NCI-H345 (cell line): ENCODE results near the gene SFMBT1.

ENCODE experiments used
- DNase-seq: peaks from one replicate; lab custom pipeline; 2025; lab: John Stamatoyannopoulos, UW

SFMBT1 gene, protein sequence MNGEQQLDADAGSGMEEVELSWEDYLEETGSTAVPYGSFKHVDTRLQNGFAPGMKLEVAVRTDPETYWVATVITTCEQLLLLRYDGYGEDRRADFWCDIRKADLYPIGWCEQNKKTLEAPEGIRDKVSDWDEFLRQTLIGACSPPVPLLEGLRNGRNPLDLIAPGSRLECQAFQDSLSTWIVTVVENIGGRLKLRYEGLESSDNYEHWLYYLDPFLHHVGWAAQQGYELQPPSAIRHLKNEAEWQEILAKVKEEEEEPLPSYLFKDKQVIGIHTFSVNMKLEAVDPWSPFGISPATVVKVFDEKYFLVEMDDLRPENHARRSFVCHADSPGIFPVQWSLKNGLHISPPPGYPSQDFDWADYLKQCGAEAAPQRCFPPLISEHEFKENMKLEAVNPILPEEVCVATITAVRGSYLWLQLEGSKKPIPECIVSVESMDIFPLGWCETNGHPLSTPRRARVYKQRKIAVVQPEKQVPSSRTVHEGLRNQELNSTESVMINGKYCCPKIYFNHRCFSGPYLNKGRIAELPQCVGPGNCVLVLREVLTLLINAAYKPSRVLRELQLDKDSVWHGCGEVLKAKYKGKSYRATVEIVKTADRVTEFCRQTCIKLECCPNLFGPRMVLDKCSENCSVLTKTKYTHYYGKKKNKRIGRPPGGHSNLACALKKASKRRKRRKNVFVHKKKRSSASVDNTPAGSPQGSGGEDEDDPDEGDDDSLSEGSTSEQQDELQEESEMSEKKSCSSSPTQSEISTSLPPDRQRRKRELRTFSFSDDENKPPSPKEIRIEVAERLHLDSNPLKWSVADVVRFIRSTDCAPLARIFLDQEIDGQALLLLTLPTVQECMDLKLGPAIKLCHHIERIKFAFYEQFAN

DNA sequence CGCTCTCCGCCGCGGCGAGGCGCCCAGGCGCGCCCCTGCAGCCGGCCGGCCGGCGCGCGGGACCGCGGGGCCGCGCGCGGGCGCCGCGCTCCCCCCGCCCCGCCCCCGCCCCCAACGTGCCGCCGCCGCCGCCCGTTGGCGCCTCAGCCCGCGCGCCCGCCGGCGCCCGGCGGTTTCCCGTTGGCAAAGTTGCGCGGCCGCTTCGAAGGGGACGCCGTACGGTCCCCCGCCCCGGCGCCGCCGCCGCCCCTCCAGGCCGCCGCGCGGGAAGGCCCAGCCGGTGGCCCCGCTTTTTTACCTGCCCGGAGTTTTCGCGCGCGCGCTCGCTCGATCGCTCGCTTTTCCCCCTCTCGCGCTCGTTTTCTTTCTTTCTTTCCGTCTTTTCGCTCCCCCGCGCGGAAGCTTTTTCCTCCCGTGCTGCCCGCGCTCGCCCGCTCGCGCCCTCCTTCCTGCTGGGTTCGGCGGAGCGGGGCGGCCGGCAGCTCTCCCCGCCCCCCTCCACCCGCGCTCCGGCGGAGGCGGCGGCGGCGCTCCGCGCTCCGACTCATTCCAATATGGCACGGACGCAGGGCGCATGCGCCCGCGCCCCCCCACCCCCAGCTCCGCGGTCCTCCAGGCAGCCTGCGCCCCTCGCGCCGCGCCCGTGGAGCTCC, at the start of gene SFMBT1:
Gene SFMBT1, minus strand, starts transcription at position 556 of the 653 bp plus-strand sequence. CDS start 76,945 bp downstream, outside the sequence.
- peak; percentile 74 for DNase-seq

DNA sequence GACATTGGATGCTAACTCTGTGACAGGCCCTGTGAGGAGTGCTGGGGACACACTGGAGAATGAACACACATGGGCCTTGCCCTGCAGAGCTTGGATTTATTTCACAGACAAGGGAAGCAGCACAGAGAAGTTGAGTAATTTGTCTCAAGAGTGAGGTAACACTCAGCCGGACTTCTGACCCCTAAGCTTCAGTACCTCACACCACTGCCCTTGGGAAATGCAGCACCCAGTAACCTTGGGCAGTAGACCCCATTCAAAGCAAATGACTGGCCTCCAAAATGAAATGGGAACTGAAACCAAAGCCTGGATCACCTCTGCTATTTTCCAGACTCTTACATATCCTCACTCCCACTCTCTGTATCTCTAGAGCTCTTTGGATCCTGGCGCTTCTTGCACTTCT, 47.1 kb upstream of the SFMBT1 start:
- no peak for DNase-seq

DNA sequence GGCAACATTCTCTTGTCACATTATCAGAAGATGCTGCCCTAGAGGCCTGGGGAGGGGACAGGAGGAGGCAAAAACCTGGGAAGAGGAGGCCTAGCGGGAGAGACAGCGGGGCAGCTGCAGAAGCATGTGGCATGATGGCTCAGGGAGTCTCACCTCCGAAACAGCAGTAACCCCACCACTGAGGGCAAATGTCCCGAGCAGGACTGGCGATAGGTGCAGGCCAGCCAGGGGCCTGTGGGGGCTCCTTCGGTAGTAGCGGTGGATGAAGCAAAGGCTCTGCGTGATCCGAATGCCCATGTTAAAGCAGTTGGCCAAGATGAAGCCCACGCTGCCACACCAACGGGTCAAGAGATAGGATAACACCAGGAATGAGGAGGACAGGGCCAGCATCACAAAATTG, 46.3 kb upstream of the SFMBT1 start:
- DNase-seq, result no peak

DNA sequence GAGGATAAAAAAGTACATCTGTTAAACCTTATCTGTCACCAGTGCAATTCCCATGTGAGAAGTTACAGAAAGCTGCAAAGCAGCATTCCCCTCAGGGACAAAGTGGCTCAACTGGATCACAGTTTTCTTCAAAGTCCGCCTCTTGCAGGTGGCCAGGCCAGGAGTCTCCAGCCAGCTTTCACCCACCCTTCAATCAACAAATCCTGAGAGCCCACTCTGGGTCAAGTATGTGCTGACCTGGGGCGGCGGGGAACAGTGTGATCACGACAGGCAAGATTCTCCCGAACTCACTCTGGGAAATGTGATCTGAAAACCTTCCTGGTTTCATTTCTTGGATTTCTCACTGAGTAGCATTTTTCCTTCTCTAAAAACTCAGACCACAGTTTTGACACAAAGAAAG, 45.1 kb upstream of the SFMBT1 start:
- DNase-seq, result no peak

DNA sequence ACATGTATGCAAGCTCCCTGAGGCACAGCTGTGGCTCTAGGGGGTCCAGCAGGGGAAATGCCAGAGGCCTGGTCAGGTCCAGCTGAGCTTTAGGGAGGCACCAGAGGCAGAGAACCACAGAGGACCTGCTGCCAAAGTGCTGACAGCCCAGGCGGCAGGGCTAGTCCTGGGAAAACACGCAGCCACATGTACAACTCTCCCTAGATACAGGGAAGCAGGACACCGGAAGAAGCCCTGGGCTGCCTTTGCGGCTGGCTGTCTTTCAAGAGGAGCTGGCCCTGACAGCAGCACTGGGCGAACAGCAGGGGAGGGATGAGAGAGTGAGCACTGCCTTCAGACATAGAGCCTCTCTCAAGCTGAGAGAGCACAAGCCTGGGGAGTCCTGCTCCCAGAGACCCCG, 43.6 kb upstream of the SFMBT1 start:
- DNase-seq, result no peak

DNA sequence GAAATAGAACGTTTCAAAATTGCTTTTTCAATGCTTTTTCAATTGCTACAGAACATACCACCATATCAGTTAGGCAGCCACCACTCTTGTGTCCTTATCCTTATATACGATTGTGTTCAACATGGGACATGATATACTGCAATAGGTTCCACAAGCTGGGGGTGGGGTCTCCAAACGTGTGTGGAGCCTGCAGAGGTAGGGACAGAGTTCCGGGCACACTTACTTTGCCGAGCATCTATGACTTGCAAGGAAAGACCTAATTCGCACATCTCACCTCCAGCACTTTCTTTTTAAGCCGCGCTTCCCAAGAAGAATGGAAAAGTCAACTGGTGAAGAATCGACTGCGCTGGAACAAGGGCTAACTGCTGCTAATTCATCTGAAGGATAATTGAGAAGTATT, 39.6 kb upstream of the SFMBT1 start:
- DNase-seq, result no peak

DNA sequence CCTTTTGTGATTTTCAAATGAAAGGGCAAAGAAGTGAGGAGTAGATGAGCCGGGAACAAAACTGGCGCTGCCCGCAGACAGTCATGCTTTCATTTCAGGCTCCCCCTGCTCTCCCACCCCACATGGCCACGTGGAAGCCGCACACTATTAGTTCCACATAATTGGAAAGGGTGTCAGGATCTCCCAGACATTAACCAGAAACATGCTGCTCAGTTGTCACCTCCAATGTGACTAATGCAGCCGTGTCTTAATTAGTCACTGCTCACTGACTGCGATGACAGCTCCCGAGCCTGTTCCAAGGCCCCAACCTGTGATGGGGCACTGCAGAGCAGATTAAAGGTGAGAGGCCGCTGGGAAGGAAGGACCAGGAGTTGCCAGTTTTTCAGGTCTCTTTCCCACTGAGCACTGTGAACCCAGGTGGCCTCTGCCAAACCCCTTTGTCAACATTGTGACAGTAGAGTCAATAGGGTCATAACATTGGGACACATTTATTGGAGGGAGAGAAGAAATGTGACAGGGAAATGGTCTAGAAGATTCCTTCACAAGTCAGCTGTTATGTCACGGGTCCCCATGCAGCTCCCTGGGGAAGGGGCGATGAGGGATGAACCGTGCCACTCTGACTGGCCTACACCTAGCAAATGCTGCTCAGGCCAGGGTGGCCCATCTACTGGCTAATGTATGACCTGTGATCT, 38.6 kb upstream of the SFMBT1 start:
- no peak for DNase-seq

DNA sequence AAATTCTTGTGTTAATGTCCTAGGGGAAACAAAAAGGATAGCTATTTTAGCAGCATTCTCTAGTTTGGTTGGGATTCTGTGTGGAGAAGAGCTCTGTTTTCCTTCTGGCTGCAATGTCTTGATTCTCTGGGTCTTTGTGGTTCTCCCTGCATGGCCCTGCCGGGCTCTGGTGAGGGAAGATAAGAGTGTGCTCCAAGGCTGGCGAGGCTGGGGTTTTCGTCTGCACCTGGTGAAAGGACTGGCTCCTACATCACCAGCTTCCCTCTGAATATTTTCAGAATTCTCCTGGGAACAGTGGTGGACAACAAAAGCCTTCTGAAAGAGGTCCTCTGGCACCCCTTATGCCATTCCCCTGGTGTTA, 38.1 kb upstream of the SFMBT1 start:
- DNase-seq, result no peak

DNA sequence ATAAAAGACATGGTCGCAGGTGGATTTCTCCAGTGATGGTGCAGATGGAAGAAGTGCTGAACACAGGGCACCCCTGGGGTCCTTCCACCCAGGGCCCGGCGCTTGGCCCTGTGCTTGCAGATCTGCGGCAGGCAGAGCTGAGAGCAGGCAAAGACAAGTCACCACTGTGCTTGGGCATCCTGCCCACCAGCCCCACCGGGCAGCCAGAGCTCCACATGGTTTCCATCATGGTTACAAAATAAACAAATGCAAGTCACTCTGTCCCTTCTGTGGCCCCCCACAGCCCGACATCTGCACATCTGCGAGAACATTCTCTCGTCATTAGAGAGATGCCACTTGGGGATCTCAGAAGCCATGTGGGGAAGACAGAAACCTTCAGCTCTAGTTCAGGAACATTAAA, 37.6 kb upstream of the SFMBT1 start:
- peak; percentile 18 for DNase-seq

DNA sequence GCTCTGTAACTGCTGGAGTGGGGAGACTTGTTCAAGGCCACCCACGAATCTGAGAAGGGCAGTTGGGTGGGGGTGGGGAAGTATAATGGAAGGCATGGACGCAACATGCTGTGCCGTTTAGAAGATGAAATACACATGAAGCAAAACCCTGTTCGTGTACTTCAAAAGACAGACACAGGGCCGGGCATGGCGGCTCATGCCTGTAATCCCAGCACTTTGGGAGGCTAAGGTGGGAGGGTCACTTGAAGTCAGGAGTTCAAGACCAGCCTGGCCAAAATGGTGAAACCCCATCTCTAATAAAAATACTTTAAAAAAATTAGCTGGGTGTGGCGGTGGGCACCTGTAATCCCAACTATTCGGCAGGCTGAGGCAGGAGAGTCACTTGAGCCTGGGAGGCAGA, 36.9 kb upstream of the SFMBT1 start:
- DNase-seq, result no peak

DNA sequence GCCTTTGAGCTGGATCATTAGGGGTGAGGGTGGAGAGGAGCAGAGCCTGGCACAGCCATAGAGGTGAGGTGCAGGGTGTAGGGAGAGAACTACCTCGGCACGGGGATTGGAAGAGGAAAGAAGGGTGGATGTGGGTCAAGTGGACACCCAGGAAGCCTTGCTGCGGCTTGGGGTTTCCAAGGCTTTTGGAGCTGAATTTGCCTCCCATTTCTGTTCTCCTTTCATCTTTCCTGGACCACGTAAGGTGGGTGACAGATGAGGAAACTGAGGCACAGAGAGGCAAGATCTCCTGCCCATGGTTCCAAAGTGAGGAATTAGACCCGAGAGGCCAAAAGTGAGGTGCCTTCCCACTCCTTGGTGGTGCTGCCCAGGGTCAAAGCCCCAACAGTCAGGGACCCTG, 35.4 kb upstream of the SFMBT1 start:
- no peak for DNase-seq

DNA sequence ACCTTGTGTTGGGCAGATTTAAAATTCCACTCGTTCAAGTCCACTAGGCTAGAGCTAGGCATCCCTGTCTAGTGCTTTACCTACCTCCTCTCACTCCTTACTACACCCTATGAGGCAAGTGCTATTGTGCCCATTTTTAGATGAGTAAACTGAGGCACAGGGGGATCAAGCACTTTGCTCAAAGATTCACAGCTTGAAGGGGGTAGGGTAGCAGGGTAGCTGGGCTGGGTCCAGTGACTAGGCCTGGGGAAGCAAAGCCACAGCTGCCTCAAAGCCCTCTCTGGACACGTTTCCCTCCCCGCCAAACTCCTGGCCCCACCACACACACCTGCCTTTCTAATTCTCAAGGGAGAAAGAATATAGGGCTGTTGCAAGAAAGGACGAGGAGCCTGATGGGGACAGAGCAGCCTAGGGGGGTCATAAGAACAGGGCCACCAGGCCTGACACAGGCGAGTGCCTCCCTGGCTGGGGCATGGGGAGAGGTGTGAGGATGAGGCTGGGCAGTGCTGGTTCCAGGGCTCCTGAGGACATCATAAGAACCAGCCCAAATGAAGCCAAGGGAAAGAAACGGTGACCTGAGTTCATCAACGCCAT, 34.8 kb upstream of the SFMBT1 start:
- DNase-seq, result no peak

DNA sequence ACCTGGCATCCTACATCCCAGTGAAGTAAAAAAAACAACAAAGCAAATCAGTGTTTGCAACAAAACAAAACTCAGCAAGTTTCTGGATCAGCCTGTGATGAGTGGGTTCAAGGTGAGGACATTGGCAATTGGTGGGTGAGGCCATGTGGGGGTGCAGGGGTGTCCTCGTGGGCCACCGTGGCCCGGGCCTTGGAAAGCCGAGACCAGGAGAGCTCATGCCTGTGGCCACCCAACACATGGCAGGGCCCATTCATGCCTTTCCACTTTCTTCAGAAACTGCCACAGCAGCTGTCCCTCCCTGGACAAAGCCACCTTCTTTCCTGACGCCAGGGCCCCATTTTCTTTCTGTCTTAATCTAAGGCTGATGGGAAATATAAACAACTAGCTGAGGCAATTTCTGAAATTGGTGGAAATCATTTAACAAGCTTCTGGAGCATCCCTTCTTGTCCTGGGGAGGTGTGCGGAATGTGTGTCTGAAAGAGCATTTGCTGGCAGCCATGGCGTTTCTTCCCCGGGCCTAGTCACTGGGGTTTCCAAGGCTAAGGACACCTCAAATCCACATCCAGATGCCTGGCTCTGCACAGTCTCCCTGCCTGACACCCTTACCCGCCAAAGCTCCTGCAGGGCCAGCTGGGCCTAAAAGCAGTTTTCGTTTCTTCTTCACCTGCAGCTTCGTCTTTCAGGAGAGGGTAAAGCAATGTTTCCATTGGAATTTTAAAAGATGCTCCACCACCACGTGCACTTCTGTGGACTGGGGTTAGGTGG, 34.1 kb upstream of the SFMBT1 start:
- no peak for DNase-seq

DNA sequence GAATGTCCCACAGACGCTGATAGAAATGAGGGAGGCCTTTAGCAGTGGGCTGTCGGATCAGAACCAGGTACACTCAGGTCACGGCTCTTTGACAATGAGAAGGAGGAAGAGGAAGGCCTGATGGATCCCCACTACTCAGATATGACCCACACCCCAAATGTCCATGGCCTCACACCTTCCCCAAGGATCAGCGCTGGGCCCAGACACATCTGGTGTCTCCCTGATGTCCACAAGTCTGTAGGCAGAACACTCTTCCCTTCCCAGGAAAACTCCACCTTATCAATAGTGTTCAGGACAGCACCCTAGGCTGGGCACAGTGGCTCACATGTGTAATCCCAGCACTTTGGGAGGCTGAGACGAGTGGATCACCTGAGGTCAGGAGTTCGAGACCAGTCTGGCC, 33.3 kb upstream of the SFMBT1 start:
- DNase-seq, result no peak

DNA sequence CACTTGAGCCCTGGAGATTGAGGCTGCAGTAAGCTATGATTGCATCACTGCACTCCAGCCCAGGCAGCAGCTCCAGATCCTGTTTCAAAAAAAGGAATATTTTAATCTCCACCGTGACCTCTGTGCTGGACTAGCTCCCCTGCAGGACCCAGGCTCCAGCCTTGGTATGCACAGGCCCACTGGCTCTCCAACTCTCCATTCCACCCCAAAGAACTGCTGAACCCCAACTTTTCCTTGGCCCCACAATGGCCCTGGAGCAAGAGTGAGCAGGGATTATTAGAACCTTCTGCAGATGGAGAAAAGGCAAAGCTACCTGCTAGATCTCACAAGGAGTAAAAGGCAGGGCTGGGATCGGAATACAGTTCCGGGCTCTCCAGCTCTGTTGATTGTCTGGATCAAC, 32.8 kb upstream of the SFMBT1 start:
- DNase-seq, result no peak

DNA sequence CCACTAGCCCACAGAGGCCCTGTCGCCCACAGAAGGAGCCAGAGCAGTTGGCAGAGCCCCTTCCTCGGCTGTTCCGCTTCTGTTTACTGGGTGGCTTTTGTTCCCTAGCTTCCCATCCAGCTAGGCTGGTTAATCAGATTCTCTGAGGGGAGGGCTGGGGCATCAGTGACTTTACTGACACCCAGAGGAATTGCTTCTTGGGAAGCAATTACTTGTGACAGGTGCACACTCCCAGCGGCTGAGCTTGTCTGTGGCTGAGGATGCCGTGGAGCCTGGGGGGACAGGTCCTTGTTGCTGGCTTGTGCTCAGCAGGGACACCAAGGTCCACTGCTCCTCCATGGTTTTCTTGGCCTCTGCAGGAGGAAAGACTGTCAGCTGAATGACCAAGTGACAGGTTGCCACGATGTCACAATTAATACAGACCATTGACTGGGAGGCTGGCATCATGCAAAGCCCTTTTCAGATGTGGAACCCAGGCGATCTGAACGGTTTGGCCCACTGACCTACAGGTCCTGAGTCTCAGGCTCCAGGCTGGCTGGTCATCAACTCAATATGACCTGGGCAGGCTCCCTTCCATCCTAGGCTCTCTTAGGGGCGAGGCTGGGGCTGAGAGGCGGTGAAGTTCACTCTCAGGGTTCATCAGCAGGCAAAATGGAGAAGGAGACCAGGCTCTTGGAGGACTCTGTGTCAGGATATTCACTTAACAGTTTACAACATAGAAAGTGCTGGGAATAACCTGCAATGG, 31.8 kb upstream of the SFMBT1 start:
- no peak for DNase-seq

DNA sequence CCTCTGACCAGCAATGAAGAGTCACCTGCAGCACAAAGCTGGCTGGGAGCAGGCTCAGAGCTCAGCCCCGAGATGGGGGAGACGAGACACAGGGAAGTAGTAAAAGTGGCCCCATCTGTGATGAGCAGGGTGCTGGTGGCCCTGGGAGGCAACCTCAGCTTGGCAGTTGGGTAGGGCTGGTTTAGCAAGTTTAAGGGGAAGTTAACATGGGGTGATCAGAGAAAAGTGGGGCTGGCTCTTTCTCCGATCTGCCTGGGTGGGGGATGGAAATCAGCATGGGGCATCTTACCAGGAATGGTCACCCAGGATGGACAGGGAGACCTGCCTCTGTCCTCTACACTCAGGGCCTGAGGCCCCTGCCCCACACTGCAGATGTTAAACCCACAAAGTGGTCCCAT, 29.9 kb upstream of the SFMBT1 start:
- no peak for DNase-seq

DNA sequence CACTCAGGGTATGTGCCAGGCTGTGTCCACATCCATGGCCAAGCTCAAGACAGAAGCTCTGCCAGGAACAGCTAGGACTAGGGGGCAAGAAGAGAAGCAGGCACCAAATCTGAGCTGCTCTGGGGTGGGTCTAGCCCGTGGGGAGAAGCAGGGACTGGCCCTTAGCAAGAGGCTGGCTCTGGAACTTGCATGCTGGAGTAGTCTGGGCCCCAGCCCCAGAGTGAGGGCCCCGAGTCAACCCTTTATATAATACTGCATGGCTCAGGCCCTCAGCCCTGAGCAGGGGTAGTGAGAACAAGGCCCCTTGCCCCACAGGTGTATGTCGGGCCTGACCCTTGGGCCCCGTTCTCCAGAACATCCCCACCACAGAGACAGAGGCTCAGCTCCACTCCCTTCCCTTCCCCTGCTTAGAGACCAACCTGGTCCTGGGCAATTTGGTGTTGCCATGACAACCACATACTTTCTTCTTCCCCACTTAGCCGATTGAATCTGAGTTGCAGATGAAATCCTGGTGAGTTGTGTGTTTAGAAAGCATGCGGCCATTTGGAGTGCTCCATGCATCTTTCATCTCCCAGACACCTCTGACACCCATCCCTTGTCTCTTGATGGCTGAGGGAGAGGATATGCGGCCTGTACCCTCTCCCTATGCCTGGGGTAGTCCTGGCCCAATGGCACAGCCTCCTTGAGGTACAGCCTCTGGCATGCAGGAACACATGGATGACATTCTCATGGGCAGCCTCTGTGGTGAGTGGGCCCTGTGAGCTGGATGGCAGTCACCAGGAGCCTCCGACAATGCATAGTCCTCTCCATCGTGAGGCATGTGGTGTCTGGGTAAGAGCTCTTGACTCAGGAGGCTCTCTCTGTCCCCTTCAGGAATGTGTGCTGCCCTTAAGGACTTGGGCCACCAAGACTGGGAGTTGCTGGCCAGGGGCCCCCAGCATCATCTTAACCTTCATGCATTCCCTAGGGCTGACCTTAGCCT, 29.2 kb upstream of the SFMBT1 start:
- DNase-seq, result no peak

DNA sequence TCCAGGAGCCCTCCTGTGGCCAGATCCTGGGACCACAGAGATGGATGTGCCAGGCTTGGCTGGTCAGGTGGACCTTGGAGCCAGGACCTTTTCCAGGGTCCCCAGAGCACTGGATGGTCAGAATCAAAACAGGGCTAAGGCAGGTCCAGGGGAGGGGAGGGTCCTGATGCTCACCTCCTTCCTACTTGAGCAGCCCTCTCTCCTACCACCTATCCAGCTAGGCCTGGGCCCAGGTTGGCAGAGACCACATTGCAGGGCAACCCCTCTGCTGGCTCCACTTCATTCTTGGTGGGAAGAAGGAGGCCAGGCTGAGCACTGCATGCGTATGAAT, 28.5 kb upstream of the SFMBT1 start:
- DNase-seq, result no peak
